Gastroesophageal sphincter (tissue), 3 donors: ENCODE measurements around the gene TSHZ2.

Experiments used
- CTCF ChIP-seq, 4 experiments: fragments of 200-600 bp in 2 of 4; fragments of 450-650 bp in 2 of 4; sonication (generic) in 1 of 4; IDR thresholded peaks; one replicate each; pipeline ENCODE4 v1.5.1; 2017 to 2019; ENCODE audit warnings: antibody characterized with exemption in 4 of 4, mild to moderate bottlenecking in 2 of 4, moderate library complexity in 2 of 4
- POLR2A ChIP-seq, 2 donors: fragments of 450-650 bp; IDR thresholded peaks; one replicate each; pipeline ENCODE4 v1.6.1; 2017; ENCODE audit warnings: antibody characterized with exemption in 2 of 2, mild to moderate bottlenecking in 2 of 2, moderate library complexity in 1 of 2
- POLR2AphosphoS5 ChIP-seq: sonication (generic); formaldehyde crosslinking; IDR thresholded peaks from one replicate; pipeline ENCODE4 v1.6.1; 2017; ENCODE audit warnings: antibody characterized with exemption

GRCh38 chr20:53425481-53425880 is 453.3 kb downstream of the TSHZ2 start:
- TF ChIP-seq CTCF (IDR thresholded peaks at IDR 0.05) (no peak), POLR2AphosphoS5 (no peak), POLR2A (IDR thresholded peaks at IDR 0.05) (no peak)
